GM12801 (cell line): Measurements from ENCODE around the gene EML4.

Source experiments
- TF ChIP-seq, protein P1 (sequence below): IDR thresholded peaks from one replicate; pipeline ENCODE4 v1.5.1; 2011; ENCODE audit warnings: control low read depth; ENCODE audit not compliant: insufficient read length; ENCODE audit errors: extremely low read depth

EML4 gene

GRCh38 chr2:42359304-42359964 lies 190.3 kb downstream of the EML4 start:
- TF ChIP-seq, protein P1, sequence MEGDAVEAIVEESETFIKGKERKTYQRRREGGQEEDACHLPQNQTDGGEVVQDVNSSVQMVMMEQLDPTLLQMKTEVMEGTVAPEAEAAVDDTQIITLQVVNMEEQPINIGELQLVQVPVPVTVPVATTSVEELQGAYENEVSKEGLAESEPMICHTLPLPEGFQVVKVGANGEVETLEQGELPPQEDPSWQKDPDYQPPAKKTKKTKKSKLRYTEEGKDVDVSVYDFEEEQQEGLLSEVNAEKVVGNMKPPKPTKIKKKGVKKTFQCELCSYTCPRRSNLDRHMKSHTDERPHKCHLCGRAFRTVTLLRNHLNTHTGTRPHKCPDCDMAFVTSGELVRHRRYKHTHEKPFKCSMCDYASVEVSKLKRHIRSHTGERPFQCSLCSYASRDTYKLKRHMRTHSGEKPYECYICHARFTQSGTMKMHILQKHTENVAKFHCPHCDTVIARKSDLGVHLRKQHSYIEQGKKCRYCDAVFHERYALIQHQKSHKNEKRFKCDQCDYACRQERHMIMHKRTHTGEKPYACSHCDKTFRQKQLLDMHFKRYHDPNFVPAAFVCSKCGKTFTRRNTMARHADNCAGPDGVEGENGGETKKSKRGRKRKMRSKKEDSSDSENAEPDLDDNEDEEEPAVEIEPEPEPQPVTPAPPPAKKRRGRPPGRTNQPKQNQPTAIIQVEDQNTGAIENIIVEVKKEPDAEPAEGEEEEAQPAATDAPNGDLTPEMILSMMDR: no peak

DNA sequence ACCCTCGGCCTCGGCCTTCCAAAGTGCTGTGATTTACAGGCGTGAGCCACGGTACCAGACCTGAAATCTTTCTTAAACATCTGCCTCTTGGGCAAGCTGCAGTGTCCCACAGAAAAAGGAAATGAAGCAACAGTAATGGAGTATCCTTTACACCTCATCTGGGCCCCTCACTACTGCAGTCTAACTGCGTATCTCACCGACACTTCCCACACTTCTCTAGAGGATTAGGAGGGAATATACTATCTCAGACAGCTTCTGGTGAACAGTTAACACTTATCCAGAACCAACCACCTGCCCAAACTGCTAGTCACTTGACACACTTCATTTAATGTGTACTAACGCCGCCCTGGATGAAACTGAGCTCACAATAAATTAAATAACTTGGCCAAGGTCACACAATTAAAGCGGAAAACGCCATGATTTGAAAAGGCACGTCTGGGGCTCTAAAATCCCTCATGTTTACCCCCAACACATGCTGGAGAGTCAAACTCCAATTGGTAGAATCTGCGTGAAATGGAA lies 190.9 kb downstream of the EML4 start:
- TF ChIP-seq, protein P1: no peak

GRCh38 chr2:42360493-42360889 lies 191.3 kb downstream of the EML4 start:
- TF ChIP-seq, protein P1: no peak

DNA sequence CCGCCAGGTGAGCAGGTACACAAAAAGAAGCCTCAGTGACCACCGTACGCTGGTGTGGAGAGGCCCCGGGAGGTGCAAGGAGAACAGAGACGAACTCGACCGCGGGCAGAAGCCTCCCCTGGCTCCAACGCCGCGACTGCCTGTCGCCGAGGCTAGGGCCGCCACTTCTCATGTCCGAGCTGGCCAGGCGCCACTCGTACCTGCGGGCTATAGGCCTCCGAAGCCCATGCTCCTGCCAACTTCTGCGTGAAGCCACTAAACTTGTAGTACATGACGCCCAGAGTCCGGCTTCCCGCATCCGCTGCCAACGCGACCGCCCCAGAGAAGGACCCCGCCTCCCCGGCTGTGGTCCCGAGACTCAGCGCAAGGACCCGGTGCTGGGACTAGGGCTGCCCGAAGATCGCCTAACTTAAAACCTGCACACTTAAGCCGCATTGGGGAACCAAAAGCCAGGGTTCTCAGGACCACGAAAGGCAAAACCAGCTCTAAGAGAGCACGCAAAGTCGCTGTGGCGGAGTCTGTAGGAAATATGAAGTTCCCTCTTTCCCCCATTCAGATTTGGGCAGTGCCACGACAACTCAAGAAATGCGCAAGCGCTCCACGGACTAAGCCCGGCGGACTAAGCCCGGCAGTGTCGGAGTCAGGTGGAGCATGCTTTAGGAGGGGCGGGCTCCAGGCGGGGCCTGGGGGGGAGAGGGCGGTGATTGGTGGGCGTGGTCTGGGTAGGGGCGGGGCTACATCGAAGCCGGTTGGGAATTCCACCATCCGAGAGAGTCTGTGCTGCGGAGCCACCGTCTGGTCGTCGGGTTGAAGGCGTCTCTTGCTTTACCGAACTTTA lies 192.0 kb downstream of the EML4 start, which contains the start of gene COX7A2L:
TSS of gene COX7A2L (minus strand) at position 328 of the 838 bp plus-strand sequence. CDS start at position 272, 56 bp downstream.
- TF ChIP-seq, protein P1: no peak

- TF ChIP-seq, protein P1: no peak
Observed at GRCh38 chr2:42361728-42362283, 192.7 kb downstream of the EML4 start.

DNA sequence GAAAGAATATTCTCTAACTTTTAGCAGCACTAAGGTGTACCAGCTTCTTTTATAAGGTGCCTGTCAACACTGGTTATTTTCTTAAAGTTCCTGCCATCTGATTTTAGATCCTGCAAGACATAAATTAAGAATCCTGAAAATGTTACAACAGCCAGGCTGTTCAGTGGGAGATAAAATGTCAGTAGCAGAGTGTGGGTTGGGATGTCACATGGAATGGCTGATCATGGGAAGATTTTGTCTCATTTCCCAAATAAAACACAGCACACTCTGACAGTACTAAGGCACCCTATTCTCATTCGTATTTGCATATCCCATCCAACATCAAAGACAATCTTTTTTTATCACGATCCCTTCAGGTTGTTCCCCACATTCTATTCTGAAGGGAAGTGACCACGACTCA lies 194.3 kb downstream of the EML4 start:
- TF ChIP-seq, protein P1: no peak

GRCh38 chr2:42364658-42365057 lies 195.5 kb downstream of the EML4 start:
- TF ChIP-seq, protein P1: no peak
